ENCODE results near the gene HOXC4.

The HOXC4 gene

DNA sequence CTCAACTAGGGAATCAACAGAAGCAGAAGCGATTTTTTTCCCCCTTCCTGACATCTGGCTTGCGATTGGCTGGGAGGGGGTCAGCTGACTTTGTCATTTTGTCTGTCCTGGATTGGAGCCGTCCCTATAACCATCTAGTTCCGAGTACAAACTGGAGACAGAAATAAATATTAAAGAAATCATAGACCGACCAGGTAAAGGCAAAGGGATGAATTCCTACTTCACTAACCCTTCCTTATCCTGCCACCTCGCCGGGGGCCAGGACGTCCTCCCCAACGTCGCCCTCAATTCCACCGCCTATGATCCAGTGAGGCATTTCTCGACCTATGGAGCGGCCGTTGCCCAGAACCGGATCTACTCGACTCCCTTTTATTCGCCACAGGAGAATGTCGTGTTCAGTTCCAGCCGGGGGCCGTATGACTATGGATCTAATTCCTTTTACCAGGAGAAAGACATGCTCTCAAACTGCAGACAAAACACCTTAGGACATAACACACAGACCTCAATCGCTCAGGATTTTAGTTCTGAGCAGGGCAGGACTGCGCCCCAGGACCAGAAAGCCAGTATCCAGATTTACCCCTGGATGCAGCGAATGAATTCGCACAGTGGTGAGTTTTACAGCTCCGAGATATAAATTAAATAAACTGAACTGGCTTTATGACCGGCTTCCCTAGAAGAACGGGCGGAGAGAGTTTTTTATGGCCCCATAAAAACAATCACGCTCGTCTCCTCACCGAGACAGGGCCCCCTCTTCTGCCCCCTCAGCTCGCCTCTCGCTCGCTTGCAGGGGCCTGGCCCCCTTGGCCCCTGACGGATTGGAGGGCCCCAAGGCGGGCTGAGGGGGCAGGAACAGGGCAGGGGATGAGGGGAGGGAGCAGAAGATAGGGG, 25.1 kb upstream of the HOXC4 start, which contains the start of gene HOXC6:
Gene HOXC6 (plus strand): TSS at position 127 of the 888 bp plus-strand sequence. CDS start 82 bp downstream, at position 209.
- in situ Hi-C loops (cut with MboI; ENCODE audit: low sequenced_read_pairs, unreplicated experiment) = loop anchor here (10.0 kb wide), 1 partner anchor 166 kb away; no protein-coding TSS in a partner anchor
- TF ChIP-seq, protein P1, sequence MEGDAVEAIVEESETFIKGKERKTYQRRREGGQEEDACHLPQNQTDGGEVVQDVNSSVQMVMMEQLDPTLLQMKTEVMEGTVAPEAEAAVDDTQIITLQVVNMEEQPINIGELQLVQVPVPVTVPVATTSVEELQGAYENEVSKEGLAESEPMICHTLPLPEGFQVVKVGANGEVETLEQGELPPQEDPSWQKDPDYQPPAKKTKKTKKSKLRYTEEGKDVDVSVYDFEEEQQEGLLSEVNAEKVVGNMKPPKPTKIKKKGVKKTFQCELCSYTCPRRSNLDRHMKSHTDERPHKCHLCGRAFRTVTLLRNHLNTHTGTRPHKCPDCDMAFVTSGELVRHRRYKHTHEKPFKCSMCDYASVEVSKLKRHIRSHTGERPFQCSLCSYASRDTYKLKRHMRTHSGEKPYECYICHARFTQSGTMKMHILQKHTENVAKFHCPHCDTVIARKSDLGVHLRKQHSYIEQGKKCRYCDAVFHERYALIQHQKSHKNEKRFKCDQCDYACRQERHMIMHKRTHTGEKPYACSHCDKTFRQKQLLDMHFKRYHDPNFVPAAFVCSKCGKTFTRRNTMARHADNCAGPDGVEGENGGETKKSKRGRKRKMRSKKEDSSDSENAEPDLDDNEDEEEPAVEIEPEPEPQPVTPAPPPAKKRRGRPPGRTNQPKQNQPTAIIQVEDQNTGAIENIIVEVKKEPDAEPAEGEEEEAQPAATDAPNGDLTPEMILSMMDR (IDR thresholded peaks at IDR 0.05; ENCODE audit: borderline replicate concordance, control extremely low read depth, extremely low read depth, insufficient read depth, missing control alignments) = no peak
- DNase-seq (ENCODE audit: low spot score) = no peak

DNA sequence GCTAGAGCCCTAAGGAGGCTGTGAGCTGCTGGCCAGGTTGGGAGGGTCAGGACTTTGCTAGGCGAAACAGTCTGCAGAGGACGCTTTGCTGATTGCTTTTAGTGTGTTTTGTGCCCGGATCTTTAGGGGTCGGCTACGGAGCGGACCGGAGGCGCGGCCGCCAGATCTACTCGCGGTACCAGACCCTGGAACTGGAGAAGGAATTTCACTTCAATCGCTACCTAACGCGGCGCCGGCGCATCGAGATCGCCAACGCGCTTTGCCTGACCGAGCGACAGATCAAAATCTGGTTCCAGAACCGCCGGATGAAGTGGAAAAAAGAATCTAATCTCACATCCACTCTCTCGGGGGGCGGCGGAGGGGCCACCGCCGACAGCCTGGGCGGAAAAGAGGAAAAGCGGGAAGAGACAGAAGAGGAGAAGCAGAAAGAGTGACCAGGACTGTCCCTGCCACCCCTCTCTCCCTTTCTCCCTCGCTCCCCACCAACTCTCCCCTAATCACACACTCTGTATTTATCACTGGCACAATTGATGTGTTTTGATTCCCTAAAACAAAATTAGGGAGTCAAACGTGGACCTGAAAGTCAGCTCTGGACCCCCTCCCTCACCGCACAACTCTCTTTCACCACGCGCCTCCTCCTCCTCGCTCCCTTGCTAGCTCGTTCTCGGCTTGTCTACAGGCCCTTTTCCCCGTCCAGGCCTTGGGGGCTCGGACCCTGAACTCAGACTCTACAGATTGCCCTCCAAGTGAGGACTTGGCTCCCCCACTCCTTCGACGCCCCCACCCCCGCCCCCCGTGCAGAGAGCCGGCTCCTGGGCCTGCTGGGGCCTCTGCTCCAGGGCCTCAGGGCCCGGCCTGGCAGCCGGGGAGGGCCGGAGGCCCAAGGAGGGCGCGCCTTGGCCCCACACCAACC, 23.9 kb upstream of the HOXC4 start:
- TF ChIP-seq, protein P1 (IDR thresholded peaks at IDR 0.05; ENCODE audit: borderline replicate concordance, control extremely low read depth, extremely low read depth, insufficient read depth, missing control alignments) = no peak
- in situ Hi-C loops (cut with MboI; ENCODE audit: low sequenced_read_pairs, unreplicated experiment) = loop anchor here (10.0 kb wide), 1 partner anchor 165 kb away; no protein-coding TSS in a partner anchor
- no peak for DNase-seq (ENCODE audit: low spot score)

DNA sequence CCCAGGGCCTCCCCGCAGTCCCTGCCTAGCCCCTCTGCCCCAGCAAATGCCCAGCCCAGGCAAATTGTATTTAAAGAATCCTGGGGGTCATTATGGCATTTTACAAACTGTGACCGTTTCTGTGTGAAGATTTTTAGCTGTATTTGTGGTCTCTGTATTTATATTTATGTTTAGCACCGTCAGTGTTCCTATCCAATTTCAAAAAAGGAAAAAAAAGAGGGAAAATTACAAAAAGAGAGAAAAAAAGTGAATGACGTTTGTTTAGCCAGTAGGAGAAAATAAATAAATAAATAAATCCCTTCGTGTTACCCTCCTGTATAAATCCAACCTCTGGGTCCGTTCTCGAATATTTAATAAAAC, 23.2 kb upstream of the HOXC4 start:
- TF ChIP-seq, protein P1 (IDR thresholded peaks at IDR 0.05; ENCODE audit: borderline replicate concordance, control extremely low read depth, extremely low read depth, insufficient read depth, missing control alignments) = no peak
- in situ Hi-C loops (cut with MboI; ENCODE audit: low sequenced_read_pairs, unreplicated experiment) = no loop called here
- no peak for DNase-seq (ENCODE audit: low spot score)

DNA sequence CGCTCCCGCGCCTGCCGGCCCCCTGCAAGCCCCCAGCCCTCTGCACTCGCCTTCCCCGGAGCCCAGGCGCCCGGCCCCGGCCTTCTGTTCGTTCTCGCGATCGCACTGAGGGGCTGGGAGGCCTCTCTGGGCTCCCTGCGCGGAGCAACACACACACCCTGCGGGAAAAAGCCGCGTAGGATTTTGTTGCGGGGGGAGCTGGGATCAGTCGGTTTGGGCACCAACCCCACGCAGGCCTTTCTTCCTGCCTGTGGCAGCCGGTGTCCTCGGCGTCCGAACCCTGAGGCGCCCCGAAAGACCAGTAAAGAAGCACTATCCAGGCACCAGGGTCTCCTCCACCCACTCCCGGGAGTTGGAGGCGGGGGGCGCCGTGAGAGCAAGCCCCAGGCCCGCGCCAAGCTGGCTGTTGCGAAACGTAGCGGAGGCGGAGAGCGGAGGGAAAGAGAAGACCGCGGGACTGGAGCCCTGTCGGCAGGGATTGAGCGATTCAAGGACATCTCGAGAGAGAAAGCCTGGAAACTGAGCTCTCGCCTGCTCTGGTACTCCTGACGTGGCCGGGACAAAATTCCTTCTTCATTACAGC, 22.7 kb upstream of the HOXC4 start:
- TF ChIP-seq, protein P1 (IDR thresholded peaks at IDR 0.05; ENCODE audit: borderline replicate concordance, control extremely low read depth, extremely low read depth, insufficient read depth, missing control alignments) = no peak
- no peak for DNase-seq (ENCODE audit: low spot score)
- in situ Hi-C loops (cut with MboI; ENCODE audit: low sequenced_read_pairs, unreplicated experiment) = no loop called here

DNA sequence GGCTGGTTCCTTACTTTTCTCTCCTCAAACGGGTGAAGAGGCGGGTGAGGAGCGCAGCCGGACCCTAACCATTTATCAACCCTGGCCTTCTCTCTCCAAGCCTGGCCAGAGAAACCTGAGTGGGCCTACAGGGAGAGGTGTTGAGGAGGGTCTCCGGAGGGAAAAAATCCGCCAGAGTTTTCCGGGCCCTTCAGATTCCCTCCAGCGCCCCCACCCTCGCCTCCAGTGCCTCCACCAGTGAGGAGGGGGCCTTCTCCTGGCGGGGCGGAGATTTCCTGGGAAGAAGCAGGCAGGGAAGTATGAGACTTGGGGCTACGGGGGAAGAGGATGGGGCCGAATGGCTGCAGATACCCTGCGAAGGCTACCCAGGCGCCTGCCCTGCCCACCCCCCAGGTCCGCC, 22.2 kb upstream of the HOXC4 start:
- TF ChIP-seq, protein P1 (IDR thresholded peaks at IDR 0.05; ENCODE audit: borderline replicate concordance, control extremely low read depth, extremely low read depth, insufficient read depth, missing control alignments) = no peak
- no peak for DNase-seq (ENCODE audit: low spot score)
- in situ Hi-C loops (cut with MboI; ENCODE audit: low sequenced_read_pairs, unreplicated experiment) = no loop called here

DNA sequence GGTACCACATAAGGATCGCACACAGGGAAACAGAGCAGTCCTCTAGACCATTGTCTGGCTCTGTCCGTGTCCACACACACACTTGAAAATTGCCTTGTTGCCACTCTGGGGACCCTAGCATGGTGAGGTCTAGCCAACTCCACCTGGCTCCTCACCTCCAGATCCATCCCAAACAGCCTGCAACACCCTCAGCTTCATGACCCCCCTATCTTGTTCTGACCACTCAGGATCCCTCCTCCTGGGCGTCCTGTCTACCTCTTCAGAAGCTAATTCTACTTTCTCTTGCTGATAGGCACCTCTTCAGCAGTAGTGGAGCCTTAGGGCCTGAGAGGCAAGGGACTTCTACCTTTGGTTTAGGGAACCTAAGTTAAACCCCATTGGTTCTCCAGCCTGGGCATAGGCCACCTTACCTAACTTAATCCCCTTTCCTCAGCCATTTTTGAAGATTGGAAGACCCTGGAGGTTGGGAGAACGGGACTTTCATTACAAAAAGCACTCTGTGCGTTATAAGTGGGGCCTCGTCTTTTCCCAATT, 21.5 kb upstream of the HOXC4 start:
- no peak for DNase-seq (ENCODE audit: low spot score)
- TF ChIP-seq, protein P1 (IDR thresholded peaks at IDR 0.05; ENCODE audit: borderline replicate concordance, control extremely low read depth, extremely low read depth, insufficient read depth, missing control alignments) = no peak
- in situ Hi-C loops (cut with MboI; ENCODE audit: low sequenced_read_pairs, unreplicated experiment) = no loop called here

Data from GM13976 (cell line).